ENCODE measurements around the gene NUDT14.

DNA sequence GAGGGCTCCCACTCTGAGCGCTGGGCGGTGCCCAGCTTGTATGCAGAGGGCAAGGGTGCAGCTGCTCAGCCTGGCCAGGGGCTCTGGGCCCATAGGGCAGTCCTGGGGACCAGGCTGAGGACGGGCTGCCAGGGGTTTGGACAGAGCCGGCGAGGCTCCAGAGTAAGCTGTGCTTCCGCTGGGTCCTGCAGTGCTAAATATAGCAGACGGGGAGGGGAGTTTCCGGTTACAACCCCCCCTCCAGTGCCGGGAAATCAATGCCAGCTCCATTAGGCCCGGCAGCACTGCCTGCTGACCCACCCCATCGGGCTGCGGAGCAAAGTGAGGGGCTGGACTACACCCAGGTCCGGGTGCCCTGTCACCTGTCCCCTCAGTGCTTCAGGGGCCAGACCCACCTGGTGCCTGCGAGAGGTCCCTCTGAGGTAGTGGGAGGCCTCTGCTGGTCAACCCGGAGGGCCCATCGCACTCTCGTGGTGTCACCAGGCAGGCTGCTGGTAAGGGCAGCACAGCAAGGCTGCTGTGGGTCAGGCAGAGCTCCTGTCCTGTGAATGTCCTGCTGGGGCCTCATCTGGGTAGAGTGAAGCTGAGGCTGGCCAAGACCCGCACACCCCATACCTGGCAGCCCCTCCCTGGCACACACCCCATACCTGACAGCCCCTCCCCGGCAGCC is 10.0 kb downstream of the NUDT14 start:
- TF ChIP-seq EP300 (IDR thresholded peaks at IDR 0.05) (no peak), POLR2A (IDR thresholded peaks at IDR 0.05) (no peak)
- TF ChIP-seq, protein P1, sequence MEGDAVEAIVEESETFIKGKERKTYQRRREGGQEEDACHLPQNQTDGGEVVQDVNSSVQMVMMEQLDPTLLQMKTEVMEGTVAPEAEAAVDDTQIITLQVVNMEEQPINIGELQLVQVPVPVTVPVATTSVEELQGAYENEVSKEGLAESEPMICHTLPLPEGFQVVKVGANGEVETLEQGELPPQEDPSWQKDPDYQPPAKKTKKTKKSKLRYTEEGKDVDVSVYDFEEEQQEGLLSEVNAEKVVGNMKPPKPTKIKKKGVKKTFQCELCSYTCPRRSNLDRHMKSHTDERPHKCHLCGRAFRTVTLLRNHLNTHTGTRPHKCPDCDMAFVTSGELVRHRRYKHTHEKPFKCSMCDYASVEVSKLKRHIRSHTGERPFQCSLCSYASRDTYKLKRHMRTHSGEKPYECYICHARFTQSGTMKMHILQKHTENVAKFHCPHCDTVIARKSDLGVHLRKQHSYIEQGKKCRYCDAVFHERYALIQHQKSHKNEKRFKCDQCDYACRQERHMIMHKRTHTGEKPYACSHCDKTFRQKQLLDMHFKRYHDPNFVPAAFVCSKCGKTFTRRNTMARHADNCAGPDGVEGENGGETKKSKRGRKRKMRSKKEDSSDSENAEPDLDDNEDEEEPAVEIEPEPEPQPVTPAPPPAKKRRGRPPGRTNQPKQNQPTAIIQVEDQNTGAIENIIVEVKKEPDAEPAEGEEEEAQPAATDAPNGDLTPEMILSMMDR (IDR thresholded peaks at IDR 0.05): no peak
